K562 (cell line): ENCODE measurements around the gene PARD3B. TPM values are rescaled to one million over a fixed set of nuclear protein-coding genes. Genes with fewer than 3 reads are reported as not detected.

Experiments
- ATAC-seq: fragments of 200-7000 bp; cut with Tn5 transposase; 3 replicates; pipeline ENCODE4 v1.9.1; 2020; ENCODE audit warnings: moderate library complexity
- BruUV-seq: library from RNA; stranded (reverse); fragments of 400-500 nt; replicated peaks from 2 replicates; lab custom pipeline; 2021; lab: Mats Ljungman, UMichigan
- CTCF ChIA-PET: fragments of 300-600 bp; formaldehyde crosslinking; extraction: SDS; loops from one replicate; lab custom pipeline; 2021; ENCODE audit warnings: low intra/inter-chr PET ratio; lab: Yijun Ruan, JAX
- POLR2A ChIA-PET: fragments of 300-600, 350-650 bp; sonication (Branson Sonifier 250); formaldehyde crosslinking; extraction: SDS; loops from one replicate; lab custom pipeline; 2021; ENCODE audit warnings: antibody characterized with exemption, inconsistent platforms; lab: Yijun Ruan, JAX
- DNase-seq, 4 experiments: peaks; one replicate each; pipeline versions ENCODE4 v3.0.0 to v3.0.0-alpha.2; 2011 to 2018; ENCODE audit warnings: low spot score in 3 of 4, mixed read lengths in 3 of 4; ENCODE audit errors: extremely low read depth in 1 of 4
- FAIRE-seq: peaks from 2 replicates; lab custom pipeline; 2011; peaks lifted over from hg19 to GRCh38; lab: Jason Lieb, UNC
- H2AFZ ChIP-seq: 2 replicates; pipeline ENCODE4 v1.6.0; 2011; ENCODE audit warnings: low read depth, low read length, control low read depth, inconsistent platforms
- H3K27ac ChIP-seq: fragments of 200-600 bp; 3 replicates; pipeline ENCODE4 v1.8.0; 2011; ENCODE audit warnings: low read depth, mild to moderate bottlenecking, control low read depth, inconsistent platforms, low read length, moderate library complexity, mixed read lengths; ENCODE audit errors: extremely low read depth
- H3K27me3 ChIP-seq, 2 experiments: fragments of 300-600 bp in 1 of 2; 2 replicates in 1 of 2; 3 replicates in 1 of 2; pipeline versions ENCODE4 v1.6.0 to v1.8.0; 2011; ENCODE audit warnings: inconsistent platforms in 2 of 2, low read length in 2 of 2, mild to moderate bottlenecking in 1 of 2, mixed read lengths in 1 of 2, moderate library complexity in 1 of 2; ENCODE audit not compliant: control insufficient read depth in 2 of 2, insufficient read depth in 2 of 2
- H3K36me3 ChIP-seq: fragments of 300-600 bp; 3 replicates; pipeline ENCODE4 v1.8.0; 2011; ENCODE audit warnings: mild to moderate bottlenecking, low read length, inconsistent platforms; ENCODE audit not compliant: control insufficient read depth, insufficient read depth
- H3K4me1 ChIP-seq, 2 experiments: fragments of 200-600 bp in 1 of 2; replicated peaks in 1 of 2; 2 replicates in 1 of 2; 3 replicates in 1 of 2; pipeline versions ENCODE4 v1.5.1 to v1.8.0; 2011; ENCODE audit warnings: inconsistent platforms in 2 of 2, low read length in 2 of 2, mild to moderate bottlenecking in 1 of 2, mixed read lengths in 1 of 2, moderate library complexity in 1 of 2; ENCODE audit not compliant: control insufficient read depth in 2 of 2, insufficient read depth in 2 of 2
- H3K4me2 ChIP-seq: 2 replicates; pipeline ENCODE4 v1.6.1; 2011; ENCODE audit warnings: low read length, control low read depth, inconsistent platforms, mixed read lengths; ENCODE audit not compliant: insufficient read depth
- H3K4me3 ChIP-seq: fragments of 200-600 bp; sonication (generic), shearing (Covaris generic); 2 replicates; pipeline ENCODE4 v1.5.1; 2016; ENCODE audit warnings: control low read depth, inconsistent platforms
- H3K79me2 ChIP-seq: fragments of 200-600 bp; 3 replicates; pipeline ENCODE4 v1.8.0; 2011; ENCODE audit warnings: low read length, inconsistent platforms; ENCODE audit not compliant: control insufficient read depth, insufficient read depth
- H3K9ac ChIP-seq, 2 experiments: 2 replicates each; pipeline versions ENCODE4 v1.6.0 to v1.6.1; 2011; ENCODE audit warnings: low read depth in 2 of 2, low read length in 2 of 2, control low read depth in 1 of 2, inconsistent platforms in 1 of 2, mild to moderate bottlenecking in 1 of 2, mixed read lengths in 1 of 2; ENCODE audit not compliant: insufficient read depth in 1 of 2
- H3K9me1 ChIP-seq: one replicate; pipeline ENCODE4 v1.6.0; 2011; ENCODE audit warnings: inconsistent platforms, mild to moderate bottlenecking, low read length, moderate library complexity; ENCODE audit not compliant: control insufficient read depth, insufficient read depth
- H3K9me3 ChIP-seq: replicated peaks from 2 replicates; pipeline ENCODE4 v1.5.1; 2011; ENCODE audit warnings: low read depth, low read length, inconsistent platforms; ENCODE audit not compliant: control insufficient read depth, insufficient read depth
- H4K20me1 ChIP-seq: replicated peaks from 2 replicates; pipeline ENCODE4 v1.6.1; 2011; ENCODE audit warnings: low read length, inconsistent platforms, mixed read lengths; ENCODE audit not compliant: control insufficient read depth, insufficient read depth
- DPF2 ChIP-seq: fragments of 450-650 bp; IDR thresholded peaks from 2 replicates; pipeline ENCODE4 v1.6.1; 2016
- EZH2 ChIP-seq: IDR thresholded peaks from 2 replicates; pipeline ENCODE4 v1.6.1; 2012; ENCODE audit warnings: low read depth, mild to moderate bottlenecking, inconsistent platforms, low read length, borderline replicate concordance
- FOXP4 ChIP-seq: sonication (generic); formaldehyde crosslinking; IDR thresholded peaks from 2 replicates; pipeline ENCODE4 v1.8.0; 2022; ENCODE audit warnings: mild to moderate bottlenecking, missing genetic modification reagents, borderline replicate concordance
- GABPA ChIP-seq: fragments of 200-800 bp; sonication (Bioruptor generic); conservative IDR thresholded peaks from 2 replicates; pipeline ENCODE4 v1.6.1; 2016; ENCODE audit warnings: low read depth, missing genetic modification characterization, missing compliant biosample characterization
- HMGN3 ChIP-seq: IDR thresholded peaks from 2 replicates; pipeline ENCODE4 v1.6.1; 2011; ENCODE audit warnings: borderline replicate concordance, low read depth, mild to moderate bottlenecking, mixed read lengths, low read length; ENCODE audit not compliant: insufficient read length; ENCODE audit errors: extremely low read depth
- ILF3 ChIP-seq: fragments of 450-650 bp; IDR thresholded peaks from 2 replicates; pipeline ENCODE4 v1.6.1; 2018; ENCODE audit warnings: antibody characterized with exemption, mild to moderate bottlenecking, moderate library complexity, borderline replicate concordance
- PCBP2 ChIP-seq: fragments of 200-400 bp; formaldehyde crosslinking; IDR thresholded peaks from 2 replicates; pipeline ENCODE4 v1.6.1; 2018; ENCODE audit warnings: low read length, low read depth, mild to moderate bottlenecking, moderate library complexity; ENCODE audit not compliant: poor library complexity, severe bottlenecking
- PHF21A ChIP-seq: fragments of 450-650 bp; IDR thresholded peaks from 2 replicates; pipeline ENCODE4 v1.6.1; 2017; ENCODE audit warnings: low read depth, borderline replicate concordance
- RUNX1 ChIP-seq: sonication (generic); IDR thresholded peaks from 2 replicates; pipeline ENCODE4 v1.6.1; 2016; ENCODE audit warnings: antibody characterized with exemption, low read depth
- SMARCE1 ChIP-seq: fragments of 450-650 bp; IDR thresholded peaks from 2 replicates; pipeline ENCODE4 v1.7.1; 2016; ENCODE audit warnings: mild to moderate bottlenecking
- YBX1 ChIP-seq: fragments of 450-650 bp; IDR thresholded peaks from 2 replicates; pipeline ENCODE4 v1.7.1; 2016; ENCODE audit warnings: mild to moderate bottlenecking
- YY1 ChIP-seq, 3 experiments: IDR thresholded peaks; 2 replicates each; pipeline ENCODE4 v1.6.1; 2011; ENCODE audit warnings: low read length in 2 of 3, mild to moderate bottlenecking in 2 of 3, moderate library complexity in 2 of 3, borderline replicate concordance in 1 of 3, control low read depth in 1 of 3, low read depth in 1 of 3; ENCODE audit not compliant: insufficient read depth in 3 of 3, insufficient replicate concordance in 2 of 3, control insufficient read depth in 1 of 3, insufficient read length in 1 of 3; ENCODE audit errors: extremely low read depth in 1 of 3
- ZC3H4 ChIP-seq: sonication (generic); formaldehyde crosslinking; IDR thresholded peaks from 2 replicates; pipeline ENCODE4 v1.9.0; 2021; ENCODE audit warnings: missing genetic modification reagents, borderline replicate concordance
- ZNF436 ChIP-seq: fragments of 250-450, 450-650 bp; sonication (Bioruptor Pico); formaldehyde crosslinking; IDR thresholded peaks from 2 replicates; pipeline ENCODE4 v1.7.0; 2020; ENCODE audit warnings: mild to moderate bottlenecking
- ZNF57 ChIP-seq: fragments of 450-650 bp; formaldehyde crosslinking; IDR thresholded peaks from 2 replicates; pipeline ENCODE4 v1.4.0; 2020; ENCODE audit warnings: mild to moderate bottlenecking, moderate library complexity
- ZNF764 ChIP-seq: fragments of 250-450 bp; sonication (Bioruptor Pico); IDR thresholded peaks from 2 replicates; pipeline ENCODE4 v1.4.0; 2020; ENCODE audit warnings: low read depth, mild to moderate bottlenecking, moderate library complexity
- ZNF785 ChIP-seq: fragments of 250-450 bp; sonication (Bioruptor Pico); IDR thresholded peaks from 2 replicates; pipeline ENCODE4 v1.4.0; 2020; ENCODE audit warnings: mild to moderate bottlenecking
- WGBS: fragments of 100-300 bp; shearing (Covaris generic); methylation state at CpG from one replicate; pipeline ENCODE4 v1.1.6; 2016; ENCODE audit warnings: low coverage, mixed read lengths; ENCODE audit not compliant: insufficient coverage; ENCODE audit errors: missing lambda C conversion rate; 5-methylcytosine and 5-hydroxymethylcytosine counted together
- in situ Hi-C: fragments of 300-500 bp; cut with MboI; formaldehyde crosslinking; loops from 4 replicates; pipeline ENCODE4 v1.15.0; 2018; ENCODE audit warnings: inconsistent platforms, mixed read lengths
- intact Hi-C: fragments of 100-400 bp; cut with micrococcal nuclease; formaldehyde crosslinking; loops from 2 replicates; pipeline ENCODE4 v1.14.2; 2022
- polyA plus RNA-seq, 8 experiments: library from polyadenylated mRNA; depleted of rRNA in 4 of 8; stranded (reverse) in 5 of 8; unstranded in 3 of 8; fragments of >200 nt; fragmentation: Nextera tagmentation in 2 of 8; fragmentation: Illumina TruSeq in 1 of 8; extraction: Ambion mirVana in 2 of 8; extraction: Trizol in 1 of 8; gene quantifications; 2 replicates each; pipeline versions ENCODE4 v1.2.1 to v1.2.3, GENCODE V29; 2011 to 2014; ENCODE audit warnings: inconsistent platforms in 1 of 8, missing spikeins in 1 of 8
- total RNA-seq, 7 experiments: library from RNA; depleted of rRNA in 6 of 7; stranded (reverse); fragments of >200 nt in 6 of 7; fragmentation: Illumina TruSeq in 2 of 7; extraction: Trizol in 2 of 7; gene quantifications; 2 replicates each; pipeline versions ENCODE4 v1.2.1 to v1.2.3, GENCODE V29; 2011 to 2021; ENCODE audit warnings: low replicate concordance in 1 of 7

PARD3B gene
- total and polyA plus RNA-seq, 9 of the 15 experiments (the other 6 are each of a cell fraction or from before 2014, with no cell fraction given): 0.15 to 3.0 (median 1.1) TPM

- intact Hi-C loops: no loop called here
Observed at GRCh38 chr2:204973616-204974015, 428.3 kb downstream of the PARD3B start.

More at GRCh38 chr2:204973616-204974015, 428.3 kb downstream of the PARD3B start:
- in situ Hi-C loops: no loop called here
- no TSS peak for BruUV-seq
- ATAC-seq (no peak), FAIRE-seq (no peak), DNase-seq (no peak)
- no peak overlapping the region for H3K9ac ChIP-seq
- H2AFZ ChIP-seq: no peak overlapping the region
- CTCF ChIA-PET: no interaction called here
- no peaks in the 10 kb centered on the region for H3K27me3 ChIP-seq
- H3K9me3 ChIP-seq: no peaks in the 10 kb centered on the region
- H3K27ac ChIP-seq: no peak overlapping the region
- no peak for TF ChIP-seq PHF21A
- no peak for TF ChIP-seq ZC3H4 (CRISPR knock-in tag)
- TF ChIP-seq ZNF57 (CRISPR knock-in tag): no peak
- no peak for TF ChIP-seq FOXP4
- TF ChIP-seq ILF3: no peak
- no peak for TF ChIP-seq YBX1
- no peak for TF ChIP-seq ZNF764 (CRISPR knock-in tag)
- no peak for TF ChIP-seq YY1 (IDR thresholded peaks at IDR 0.05; ENCODE audit: borderline replicate concordance in 1 of 3, control insufficient read depth in 1 of 3, extremely low read depth in 1 of 3, insufficient read depth in 3 of 3, insufficient read length in 1 of 3, insufficient replicate concordance in 2 of 3, low read depth in 1 of 3, low read length in 2 of 3)
- no peak for TF ChIP-seq ZNF436 (CRISPR knock-in tag)
- no peak for TF ChIP-seq HMGN3
- TF ChIP-seq DPF2: no peak
- no peak for TF ChIP-seq GABPA (tag)
- no peak for TF ChIP-seq PCBP2
- no peak for TF ChIP-seq SMARCE1
- no peak for TF ChIP-seq ZNF785 (CRISPR knock-in tag)
- no peak for TF ChIP-seq RUNX1
- TF ChIP-seq EZH2: no peak
- H3K9me1 ChIP-seq: no peaks in the 10 kb centered on the region
- no peaks in the 10 kb centered on the region for H3K36me3 ChIP-seq
- POLR2A ChIA-PET: no interaction called here
- H3K79me2 ChIP-seq: no peaks in the 10 kb centered on the region
- H3K4me3 ChIP-seq: no peak overlapping the region
- no peak overlapping the region for H3K4me2 ChIP-seq
- WGBS: 50% methylated on average over 2 of the region's 2 CpGs
- H3K4me1 ChIP-seq: no peaks in the 10 kb centered on the region
- H4K20me1 ChIP-seq: no peaks in the 10 kb centered on the region
